Mucosa of descending colon (tissue), 3 donors: ENCODE results near the gene MAP3K9. TPM values are rescaled to one million over a fixed set of nuclear protein-coding genes. Genes with fewer than 3 reads are reported as not detected.

ENCODE experiments used
- ATAC-seq: fragments of 200-7000 bp; cut with Tn5 transposase; one replicate; pipeline ENCODE4 v1.9.1; 2020; ENCODE audit warnings: mild to moderate bottlenecking, moderate library complexity
- DNase-seq, 3 donors: peaks; one replicate each; pipeline ENCODE4 v3.0.0-alpha.2; 2020
- H3K36me3 ChIP-seq: fragments of 200-600 bp; one replicate; pipeline ENCODE4 v1.8.0; 2021; ENCODE audit warnings: low read depth, mild to moderate bottlenecking
- H3K4me1 ChIP-seq: fragments of 200-600 bp; one replicate; pipeline ENCODE4 v1.8.0; 2021; ENCODE audit warnings: low read depth, mild to moderate bottlenecking
- H3K4me3 ChIP-seq: fragments of 200-600 bp; one replicate; pipeline ENCODE4 v1.8.0; 2021; ENCODE audit warnings: mild to moderate bottlenecking
- H3K9me3 ChIP-seq: fragments of 200-600 bp; one replicate; pipeline ENCODE4 v1.8.0; 2021; ENCODE audit warnings: mild to moderate bottlenecking
- CTCF ChIP-seq: fragments of 200-600 bp; IDR thresholded peaks from one replicate; pipeline ENCODE4 v1.8.0; 2022; ENCODE audit warnings: antibody characterized with exemption, mild to moderate bottlenecking
- intact Hi-C, 2 donors: fragments of 100-400 bp; cut with DNase I in 1 of 2; cut with micrococcal nuclease in 1 of 2; formaldehyde crosslinking; loops; one replicate each; pipeline versions ENCODE4 v1.11.0 to v1.11.1; 2022; cut with DNase I, micrococcal nuclease
- total RNA-seq, 3 donors: library from RNA; stranded (reverse); fragmentation: NEBNext Ultra II Directional in 2 of 3; extraction: Animal tissue kit (Norgen Biotek cat#: 25700) in 2 of 3; gene quantifications; one replicate each; pipeline versions ENCODE4 v1.2.1 to v1.2.4, GENCODE V29; 2021 to 2023
- donor health status: DM: no; HTN: no; CAD: no; lungs with moderate emphysema.
- donor health status: DM: no; HTN: no; CAD: no.
- donor health status: DM: no; HTN: yes; CAD: no.

Gene MAP3K9
- total RNA-seq, 3 donors from 2014 or later, result 5.7 to 9.3 (median 8.8) TPM

- no peak for DNase-seq
- no peak for TF ChIP-seq CTCF
These were observed 38.2 kb upstream of the MAP3K9 start for GRCh38 chr14:70847406-70848090.

GRCh38 chr14:70845601-70846000 is 36.3 kb upstream of the MAP3K9 start:
- DNase-seq (no peak), ATAC-seq (no peak)
- intact Hi-C loops, result no loop called here
- Histone ChIP-seq H3K9me3 (no peaks in the 10 kb centered on the region), H3K4me3 (no peak overlapping the region), H3K36me3 (no peaks in the 10 kb centered on the region), H3K4me1 (no peaks in the 10 kb centered on the region)
- no peak for TF ChIP-seq CTCF

More at GRCh38 chr14:70847406-70848090, 38.2 kb upstream of the MAP3K9 start:
- H3K9me3 ChIP-seq, result no peaks in the 10 kb centered on the region
- intact Hi-C loops, result no loop called here
- no peaks in the 10 kb centered on the region for H3K4me1 ChIP-seq
- no peak for ATAC-seq
- H3K4me3 ChIP-seq, result no peak overlapping the region
- H3K36me3 ChIP-seq, result no peaks in the 10 kb centered on the region

- intact Hi-C loops, result no loop called here
- H3K4me1 ChIP-seq, result no peaks in the 10 kb centered on the region
- ATAC-seq, result no peak
- TF ChIP-seq CTCF, result no peak
- no peak for DNase-seq
- H3K36me3 ChIP-seq, result no peaks in the 10 kb centered on the region
- no peak overlapping the region for H3K4me3 ChIP-seq
- no peaks in the 10 kb centered on the region for H3K9me3 ChIP-seq
These were observed 33.6 kb upstream of the MAP3K9 start for GRCh38 chr14:70842851-70843462.

GRCh38 chr14:70838076-70838475 is 28.8 kb upstream of the MAP3K9 start:
- Histone ChIP-seq H3K36me3 (no peaks in the 10 kb centered on the region), H3K4me3 (no peak overlapping the region), H3K4me1 (no peaks in the 10 kb centered on the region), H3K9me3 (no peaks in the 10 kb centered on the region)
- no peak for TF ChIP-seq CTCF
- intact Hi-C loops, result no loop called here
- DNase-seq (peak in 1 of 3 donors; percentile 69), ATAC-seq (peak; percentile 94)

GRCh38 chr14:70836946-70837345 is 27.6 kb upstream of the MAP3K9 start:
- no peak for TF ChIP-seq CTCF

More at GRCh38 chr14:70836946-70837345, 27.6 kb upstream of the MAP3K9 start:
- Histone ChIP-seq H3K4me1 (no peaks in the 10 kb centered on the region), H3K9me3 (no peaks in the 10 kb centered on the region), H3K36me3 (no peaks in the 10 kb centered on the region), H3K4me3 (no peak overlapping the region)
- DNase-seq (no peak), ATAC-seq (peak; percentile 59)
- intact Hi-C loops, result no loop called here
